SK-N-MC (cell line): ENCODE measurements around the gene GABBR2.

Source experiments
- EZH2 ChIP-seq: fragments of 200-600 bp; sonication (generic); IDR thresholded peaks from one replicate; pipeline ENCODE4 v1.6.1; 2017; ENCODE audit warnings: antibody characterized with exemption
- FOXP2 ChIP-seq: optimal IDR thresholded peaks from 2 replicates; pipeline ENCODE3; 2011; ENCODE audit warnings: mild to moderate bottlenecking, moderate library complexity; ENCODE audit not compliant: insufficient read depth; ENCODE audit errors: extremely low read length, control extremely low read depth
- POLR2AphosphoS5 ChIP-seq: IDR thresholded peaks from 2 replicates; pipeline ENCODE4 v1.6.1; 2012; ENCODE audit warnings: mild to moderate bottlenecking, low read depth, low read length, borderline replicate concordance

DNA sequence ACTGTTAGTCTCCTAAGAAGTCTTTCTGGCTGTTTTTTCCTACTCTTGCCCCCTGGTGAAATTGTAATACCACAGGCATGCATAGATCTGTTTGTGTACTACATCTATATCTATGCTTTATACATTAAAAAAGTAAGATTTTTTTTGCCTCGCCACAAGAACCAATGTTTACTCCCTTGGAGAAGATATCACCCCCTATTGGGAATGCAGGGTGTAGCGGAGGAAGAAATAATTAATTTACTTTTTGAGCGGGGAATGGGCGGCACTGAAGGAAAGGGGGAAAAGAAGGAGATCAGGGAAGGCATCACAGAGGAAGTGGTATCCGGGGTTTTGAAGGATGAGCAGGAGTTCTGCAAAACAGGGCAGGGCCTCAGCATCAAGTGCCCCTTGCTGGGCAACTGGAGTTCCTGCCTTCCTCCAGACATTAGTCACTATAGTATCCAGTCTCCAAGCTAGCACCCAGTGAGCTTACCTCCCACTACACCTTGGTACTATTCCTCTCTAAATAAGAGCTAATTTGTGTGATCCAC is 134.9 kb downstream of the GABBR2 start:
- TF ChIP-seq EZH2 = no peak
- no peak for TF ChIP-seq FOXP2
- TF ChIP-seq POLR2AphosphoS5 = no peak
